WTC11 (cell line): Measurements from ENCODE around the gene ZSCAN29. TPM values are rescaled to one million over a fixed set of nuclear protein-coding genes. Genes with fewer than 3 reads are reported as not detected.

Experiments used
- ATAC-seq: fragments of 200-7000 bp; cut with Tn5 transposase; 2 replicates; pipeline ENCODE4 v1.10.0; 2021; ENCODE audit warnings: mild to moderate bottlenecking, moderate library complexity
- CTCF ChIA-PET: fragments of 300-600 bp; sonication (Branson Sonifier 250); formaldehyde crosslinking; loops from one replicate; lab custom pipeline; 2021; ENCODE audit warnings: antibody characterized with exemption; lab: Charles Lee
- POLR2A ChIA-PET: fragments of 350-600 bp; sonication (Branson Sonifier 250); formaldehyde crosslinking; loops from one replicate; lab custom pipeline; 2021; ENCODE audit warnings: antibody characterized with exemption; lab: Charles Lee
- DNase-seq: peaks from one replicate; pipeline ENCODE4 v3.0.0; 2021; ENCODE audit warnings: low spot score
- H3K27ac Mint-ChIP-seq: 2 replicates; pipeline ENCODE4 v1.8.0; 2021; ENCODE audit warnings: mixed read lengths
- H3K27me3 Mint-ChIP-seq: 2 replicates; pipeline ENCODE4 v1.8.0; 2021; ENCODE audit warnings: low read depth, mild to moderate bottlenecking, moderate library complexity, mixed read lengths
- H3K36me3 Mint-ChIP-seq: 2 replicates; pipeline ENCODE4 v1.8.0; 2021; ENCODE audit warnings: mixed read lengths
- H3K4me1 Mint-ChIP-seq: 2 replicates; pipeline ENCODE4 v1.8.0; 2022; ENCODE audit warnings: mixed read lengths
- H3K4me3 Mint-ChIP-seq: 2 replicates; pipeline ENCODE4 v1.8.0; 2021; ENCODE audit warnings: mild to moderate bottlenecking, moderate library complexity, mixed read lengths
- H3K9me3 Mint-ChIP-seq: 2 replicates; pipeline ENCODE4 v1.8.0; 2021; ENCODE audit warnings: mixed read lengths
- ATF1 ChIP-seq: sonication (generic); formaldehyde crosslinking; IDR thresholded peaks from 2 replicates; pipeline ENCODE4 v1.8.1; 2023; ENCODE audit warnings: mild to moderate bottlenecking, moderate library complexity, missing genetic modification reagents
- CREB1 ChIP-seq: sonication (generic); formaldehyde crosslinking; IDR thresholded peaks from 2 replicates; pipeline ENCODE4 v1.8.0; 2023; ENCODE audit warnings: mild to moderate bottlenecking, missing genetic modification reagents
- ELF4 ChIP-seq: sonication (generic); formaldehyde crosslinking; IDR thresholded peaks from 2 replicates; pipeline ENCODE4 v1.8.1; 2022; ENCODE audit warnings: low read depth, mild to moderate bottlenecking, moderate library complexity, missing genetic modification reagents
- ETV6 ChIP-seq: sonication (generic); formaldehyde crosslinking; IDR thresholded peaks from 2 replicates; pipeline ENCODE4 v1.8.1; 2022; ENCODE audit warnings: mild to moderate bottlenecking, missing genetic modification reagents
- FOXK1 ChIP-seq: sonication (generic); formaldehyde crosslinking; IDR thresholded peaks from 2 replicates; pipeline ENCODE4 v1.8.0; 2022; ENCODE audit warnings: mild to moderate bottlenecking, moderate library complexity, missing genetic modification reagents
- GRHL2 ChIP-seq: fragments of 250-450 bp; sonication (Bioruptor Pico); IDR thresholded peaks from 2 replicates; pipeline ENCODE4 v1.8.0; 2022; ENCODE audit warnings: mild to moderate bottlenecking, moderate library complexity; ENCODE audit not compliant: insufficient replicate concordance, severe bottlenecking
- MYBL2 ChIP-seq: sonication (generic); formaldehyde crosslinking; IDR thresholded peaks from 2 replicates; pipeline ENCODE4 v1.8.1; 2023; ENCODE audit warnings: mild to moderate bottlenecking, moderate library complexity, missing genetic modification reagents
- NFE2L1 ChIP-seq: sonication (generic); formaldehyde crosslinking; IDR thresholded peaks from 2 replicates; pipeline ENCODE4 v1.8.1; 2023; ENCODE audit warnings: missing genetic modification reagents
- NFYB ChIP-seq: sonication (generic); formaldehyde crosslinking; conservative IDR thresholded peaks from 2 replicates; pipeline ENCODE4 v1.8.0; 2022; ENCODE audit warnings: low read depth, missing genetic modification reagents
- NR3C1 ChIP-seq: sonication (generic); formaldehyde crosslinking; conservative IDR thresholded peaks from 2 replicates; pipeline ENCODE4 v1.8.1; 2023; ENCODE audit warnings: low read depth, mild to moderate bottlenecking, missing genetic modification reagents
- SMAD4 ChIP-seq: sonication (generic); formaldehyde crosslinking; IDR thresholded peaks from 2 replicates; pipeline ENCODE4 v1.8.0; 2022; ENCODE audit warnings: mild to moderate bottlenecking, missing genetic modification reagents
- ZNF121 ChIP-seq: sonication (generic); formaldehyde crosslinking; IDR thresholded peaks from 2 replicates; pipeline ENCODE4 v1.8.0; 2023; ENCODE audit warnings: missing genetic modification reagents
- ZNF263 ChIP-seq: sonication (generic); formaldehyde crosslinking; IDR thresholded peaks from 2 replicates; pipeline ENCODE4 v1.8.1; 2022; ENCODE audit warnings: low read depth, mild to moderate bottlenecking, moderate library complexity, missing genetic modification reagents
- ZNF317 ChIP-seq: sonication (generic); formaldehyde crosslinking; IDR thresholded peaks from 2 replicates; pipeline ENCODE4 v1.8.1; 2023; ENCODE audit warnings: low read depth, mild to moderate bottlenecking, moderate library complexity, missing genetic modification reagents, borderline replicate concordance
- ZNF396 ChIP-seq: fragments of 250-450 bp; sonication (Bioruptor Pico); IDR thresholded peaks from 2 replicates; pipeline ENCODE4 v1.8.0; 2021; ENCODE audit warnings: mild to moderate bottlenecking, moderate library complexity, borderline replicate concordance
- ZNF423 ChIP-seq: fragments of 250-450 bp; sonication (Bioruptor Pico); IDR thresholded peaks from 2 replicates; pipeline ENCODE4 v2.1.2; 2022; ENCODE audit warnings: mild to moderate bottlenecking, moderate library complexity
- total RNA-seq: library from RNA; stranded (reverse); gene quantifications from 3 replicates; pipeline ENCODE4 v1.2.3, GENCODE V29; 2021
- TF ChIP-seq, protein P1 (sequence below): sonication (generic); formaldehyde crosslinking; IDR thresholded peaks from 2 replicates; pipeline ENCODE4 v1.8.0; 2022; ENCODE audit warnings: mild to moderate bottlenecking, missing genetic modification reagents
- TF ChIP-seq, protein P2 (sequence below): sonication (generic); formaldehyde crosslinking; IDR thresholded peaks from 2 replicates; pipeline ENCODE4 v1.8.1; 2023; ENCODE audit warnings: mild to moderate bottlenecking, missing genetic modification reagents, moderate library complexity
- TF ChIP-seq, protein P3 (sequence below): fragments of 200-600 bp; IDR thresholded peaks from 2 replicates; pipeline ENCODE4 v1.8.0; 2022; ENCODE audit warnings: antibody characterized with exemption
- TF ChIP-seq, protein P4 (sequence below): sonication (generic); formaldehyde crosslinking; IDR thresholded peaks from 2 replicates; pipeline ENCODE4 v1.8.1; 2022; ENCODE audit warnings: missing genetic modification reagents, borderline replicate concordance
- TF ChIP-seq, protein P5 (sequence below): sonication (generic); formaldehyde crosslinking; IDR thresholded peaks from 2 replicates; pipeline ENCODE4 v1.8.1; 2022; ENCODE audit warnings: mild to moderate bottlenecking, moderate library complexity, missing genetic modification reagents

ZSCAN29 gene
- total RNA-seq, 1 experiment from 2014 or later: 39.7 TPM

DNA sequence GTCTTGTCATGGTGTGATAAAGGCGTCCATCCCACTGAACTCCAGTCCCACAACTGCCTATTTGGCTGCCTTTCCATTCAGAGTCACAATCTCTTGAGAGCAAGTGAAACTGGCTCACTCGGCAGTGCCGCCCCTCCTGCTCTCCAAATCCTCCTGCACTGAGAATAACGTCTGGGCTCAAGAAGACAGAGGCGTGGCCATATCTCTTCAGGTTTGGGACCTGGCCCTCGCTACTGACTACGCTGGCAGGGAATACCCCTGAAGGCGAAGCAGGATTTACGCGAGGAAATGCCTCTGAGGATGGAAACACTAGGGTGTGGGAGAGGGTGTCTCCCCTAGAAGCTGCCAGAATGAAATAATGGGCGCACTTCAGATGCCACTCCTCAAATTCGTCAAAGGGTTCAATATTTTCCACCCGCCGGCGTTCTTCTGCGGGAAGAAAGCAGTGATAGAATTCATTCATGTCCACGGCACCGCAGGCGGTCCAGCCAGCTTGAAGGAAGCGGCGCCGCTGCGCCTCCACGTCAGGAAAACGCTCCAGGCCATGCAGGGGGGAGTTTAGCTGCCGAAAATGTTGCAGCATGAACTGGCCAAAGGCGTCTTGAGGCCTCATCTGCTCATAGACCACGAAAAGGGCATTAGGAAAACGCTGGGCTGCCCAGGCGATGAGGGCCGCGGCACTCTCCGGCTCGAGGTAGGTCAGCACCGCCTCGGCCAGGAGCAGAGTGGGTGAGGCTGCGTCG is 41.5 kb downstream of the ZSCAN29 start:
- H3K27ac Mint-ChIP-seq: peak overlapping the region; percentile 79
- CTCF ChIA-PET: interaction anchor here (1.4 kb wide), 1 partner anchor 47 kb away, joined by 4 read pairs; no protein-coding TSS in a partner anchor
- peak; percentile 47 for DNase-seq
- TF ChIP-seq FOXK1 (CRISPR knock-in tag): no peak
- 0 out of 2 replicates have a peak, but pooled peaks have one; percentile 27 for TF ChIP-seq ZNF263
- POLR2A ChIA-PET: no interaction called here
- peaks cover 13% of the 10 kb centered on the region for H3K27me3 Mint-ChIP-seq
- no peak for ATAC-seq
- peak overlapping the region; percentile 90 for H3K4me3 Mint-ChIP-seq
- peaks cover 5% of the 10 kb centered on the region; the same call in 1 of the 2 replicates for H3K36me3 Mint-ChIP-seq
- H3K9me3 Mint-ChIP-seq: no peaks in the 10 kb centered on the region
- peaks cover 20% of the 10 kb centered on the region for H3K4me1 Mint-ChIP-seq

DNA sequence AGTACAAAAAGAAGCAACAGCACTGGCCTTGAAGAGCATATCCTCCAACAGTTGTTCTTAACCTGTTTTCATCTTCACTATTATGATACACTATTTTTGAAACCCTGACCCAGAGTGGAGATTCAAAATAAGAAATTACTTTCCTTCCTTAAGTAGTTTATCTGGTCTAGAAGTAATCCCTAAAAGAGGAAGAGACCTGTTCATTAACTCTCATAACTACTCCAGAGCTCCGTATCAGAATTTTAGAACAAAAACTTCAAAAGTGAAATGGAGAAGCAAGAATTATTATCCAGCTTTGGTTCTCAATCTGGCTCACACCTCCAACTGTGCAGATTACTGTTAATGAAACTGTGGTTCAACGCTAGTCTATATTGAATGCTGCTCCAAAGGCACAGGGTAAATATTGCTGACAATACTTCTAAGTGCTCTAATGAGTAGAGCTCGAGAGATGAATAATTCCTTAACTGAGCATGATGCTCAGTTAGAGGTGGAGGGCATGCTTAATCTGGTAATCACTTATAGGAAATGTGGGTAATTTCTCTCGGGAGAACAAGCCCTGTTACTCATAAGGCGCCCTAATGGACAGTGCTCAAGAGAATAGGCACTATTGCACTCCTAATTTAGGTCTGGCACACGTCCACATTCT is 45.7 kb downstream of the ZSCAN29 start:
- H3K27me3 Mint-ChIP-seq: peaks cover 32% of the 10 kb centered on the region
- no peaks in the 10 kb centered on the region for H3K36me3 Mint-ChIP-seq
- no peak overlapping the region for H3K27ac Mint-ChIP-seq
- no peak overlapping the region for H3K4me3 Mint-ChIP-seq
- no peaks in the 10 kb centered on the region for H3K9me3 Mint-ChIP-seq
- CTCF ChIA-PET: interaction anchor here (0.9 kb wide), 1 partner anchor 40 kb away, joined by 5 read pairs; no protein-coding TSS in a partner anchor
- DNase-seq (no peak), ATAC-seq (no peak)
- peaks cover 9% of the 10 kb centered on the region for H3K4me1 Mint-ChIP-seq
- TF ChIP-seq ZNF121 (CRISPR knock-in tag): no peak
- TF ChIP-seq, protein P1, sequence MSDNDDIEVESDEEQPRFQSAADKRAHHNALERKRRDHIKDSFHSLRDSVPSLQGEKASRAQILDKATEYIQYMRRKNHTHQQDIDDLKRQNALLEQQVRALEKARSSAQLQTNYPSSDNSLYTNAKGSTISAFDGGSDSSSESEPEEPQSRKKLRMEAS (CRISPR knock-in tag): no peak
- no peak for TF ChIP-seq SMAD4 (CRISPR knock-in tag)
- TF ChIP-seq, protein P2, sequence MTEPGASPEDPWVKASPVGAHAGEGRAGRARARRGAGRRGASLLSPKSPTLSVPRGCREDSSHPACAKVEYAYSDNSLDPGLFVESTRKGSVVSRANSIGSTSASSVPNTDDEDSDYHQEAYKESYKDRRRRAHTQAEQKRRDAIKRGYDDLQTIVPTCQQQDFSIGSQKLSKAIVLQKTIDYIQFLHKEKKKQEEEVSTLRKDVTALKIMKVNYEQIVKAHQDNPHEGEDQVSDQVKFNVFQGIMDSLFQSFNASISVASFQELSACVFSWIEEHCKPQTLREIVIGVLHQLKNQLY (CRISPR knock-in tag): no peak
- TF ChIP-seq CREB1 (CRISPR knock-in tag): no peak
- TF ChIP-seq, protein P3, sequence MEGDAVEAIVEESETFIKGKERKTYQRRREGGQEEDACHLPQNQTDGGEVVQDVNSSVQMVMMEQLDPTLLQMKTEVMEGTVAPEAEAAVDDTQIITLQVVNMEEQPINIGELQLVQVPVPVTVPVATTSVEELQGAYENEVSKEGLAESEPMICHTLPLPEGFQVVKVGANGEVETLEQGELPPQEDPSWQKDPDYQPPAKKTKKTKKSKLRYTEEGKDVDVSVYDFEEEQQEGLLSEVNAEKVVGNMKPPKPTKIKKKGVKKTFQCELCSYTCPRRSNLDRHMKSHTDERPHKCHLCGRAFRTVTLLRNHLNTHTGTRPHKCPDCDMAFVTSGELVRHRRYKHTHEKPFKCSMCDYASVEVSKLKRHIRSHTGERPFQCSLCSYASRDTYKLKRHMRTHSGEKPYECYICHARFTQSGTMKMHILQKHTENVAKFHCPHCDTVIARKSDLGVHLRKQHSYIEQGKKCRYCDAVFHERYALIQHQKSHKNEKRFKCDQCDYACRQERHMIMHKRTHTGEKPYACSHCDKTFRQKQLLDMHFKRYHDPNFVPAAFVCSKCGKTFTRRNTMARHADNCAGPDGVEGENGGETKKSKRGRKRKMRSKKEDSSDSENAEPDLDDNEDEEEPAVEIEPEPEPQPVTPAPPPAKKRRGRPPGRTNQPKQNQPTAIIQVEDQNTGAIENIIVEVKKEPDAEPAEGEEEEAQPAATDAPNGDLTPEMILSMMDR: no peak
- TF ChIP-seq ZNF396: no peak
- no peak for TF ChIP-seq ZNF423
- TF ChIP-seq GRHL2: no peak
- TF ChIP-seq, protein P4, sequence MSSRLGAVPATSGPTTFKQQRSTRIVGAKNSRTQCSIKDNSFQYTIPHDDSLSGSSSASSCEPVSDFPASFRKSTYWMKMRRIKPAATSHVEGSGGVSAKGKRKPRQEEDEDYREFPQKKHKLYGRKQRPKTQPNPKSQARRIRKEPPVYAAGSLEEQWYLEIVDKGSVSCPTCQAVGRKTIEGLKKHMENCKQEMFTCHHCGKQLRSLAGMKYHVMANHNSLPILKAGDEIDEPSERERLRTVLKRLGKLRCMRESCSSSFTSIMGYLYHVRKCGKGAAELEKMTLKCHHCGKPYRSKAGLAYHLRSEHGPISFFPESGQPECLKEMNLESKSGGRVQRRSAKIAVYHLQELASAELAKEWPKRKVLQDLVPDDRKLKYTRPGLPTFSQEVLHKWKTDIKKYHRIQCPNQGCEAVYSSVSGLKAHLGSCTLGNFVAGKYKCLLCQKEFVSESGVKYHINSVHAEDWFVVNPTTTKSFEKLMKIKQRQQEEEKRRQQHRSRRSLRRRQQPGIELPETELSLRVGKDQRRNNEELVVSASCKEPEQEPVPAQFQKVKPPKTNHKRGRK (CRISPR knock-in tag): no peak
- no peak for TF ChIP-seq ATF1 (CRISPR knock-in tag)
- TF ChIP-seq ETV6 (CRISPR knock-in tag): no peak
- POLR2A ChIA-PET: interaction anchor here (0.7 kb wide), 1 partner anchor 145 kb away, joined by 3 read pairs; no protein-coding TSS in a partner anchor

DNA sequence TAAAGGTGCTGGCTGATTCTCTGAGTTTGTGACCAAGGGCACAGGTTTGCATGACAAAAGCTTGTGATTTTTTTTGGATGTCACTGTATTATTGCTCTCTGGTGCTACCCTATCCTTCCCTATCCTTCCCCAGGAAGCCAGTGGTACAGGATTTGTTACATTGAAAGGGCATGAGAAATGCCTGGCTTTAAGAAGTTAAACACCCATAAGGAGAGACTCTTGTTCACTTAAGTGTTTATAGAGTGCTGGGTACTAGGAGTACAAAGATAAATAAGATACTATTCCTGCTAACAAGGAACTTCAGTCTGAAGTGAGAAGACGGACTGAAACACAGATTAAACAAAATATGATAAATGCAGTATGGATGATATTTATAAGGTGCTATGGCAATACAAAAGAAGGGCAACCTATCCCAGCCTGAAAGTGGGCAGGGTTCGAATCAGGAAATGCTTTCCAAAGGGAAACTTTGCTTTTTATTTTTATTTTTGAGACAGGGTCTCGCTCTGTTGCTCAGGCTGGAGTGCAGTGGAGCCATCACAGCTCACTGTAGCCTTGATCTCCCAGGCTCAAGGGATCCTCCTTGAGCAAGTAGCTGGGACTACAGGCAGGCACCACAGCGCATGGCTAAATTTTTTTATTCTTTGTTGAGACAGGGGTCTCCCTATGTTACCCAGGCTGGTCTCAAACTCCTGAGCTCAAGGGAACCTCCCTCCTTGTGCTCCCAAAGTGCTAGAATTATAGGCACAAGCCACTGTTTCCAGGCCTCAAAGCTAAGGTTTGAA is 51.7 kb downstream of the ZSCAN29 start:
- CTCF ChIA-PET: interaction anchor here (0.7 to 1.3 kb wide), 2 partner anchors 57 to 94 kb away, joined by 3 to 4 read pairs; no protein-coding TSS in a partner anchor
- Mint-ChIP-seq H3K36me3 (no peaks in the 10 kb centered on the region), H3K27ac (no peak overlapping the region), H3K27me3 (peaks cover 28% of the 10 kb centered on the region), H3K4me3 (no peak overlapping the region), H3K9me3 (no peaks in the 10 kb centered on the region), H3K4me1 (0 out of 2 replicates have a peak, but pooled peaks cover 3% of the 10 kb centered on the region)
- POLR2A ChIA-PET: interaction anchor here (0.6 kb wide), 1 partner anchor 802 kb away, joined by 6 read pairs; no protein-coding TSS in a partner anchor
- DNase-seq (no peak), ATAC-seq (peak; percentile 71)
- TF ChIP-seq MYBL2 (CRISPR knock-in tag) (no peak), ELF4 (CRISPR knock-in tag) (no peak), ZNF317 (CRISPR knock-in tag) (no peak), NFYB (CRISPR knock-in tag) (no peak), NFE2L1 (CRISPR knock-in tag) (no peak), NR3C1 (CRISPR knock-in tag) (no peak)
- TF ChIP-seq, protein P3: no peak
- TF ChIP-seq, protein P5, sequence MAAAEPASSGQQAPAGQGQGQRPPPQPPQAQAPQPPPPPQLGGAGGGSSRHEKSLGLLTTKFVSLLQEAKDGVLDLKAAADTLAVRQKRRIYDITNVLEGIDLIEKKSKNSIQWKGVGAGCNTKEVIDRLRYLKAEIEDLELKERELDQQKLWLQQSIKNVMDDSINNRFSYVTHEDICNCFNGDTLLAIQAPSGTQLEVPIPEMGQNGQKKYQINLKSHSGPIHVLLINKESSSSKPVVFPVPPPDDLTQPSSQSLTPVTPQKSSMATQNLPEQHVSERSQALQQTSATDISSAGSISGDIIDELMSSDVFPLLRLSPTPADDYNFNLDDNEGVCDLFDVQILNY (CRISPR knock-in tag): no peak
